ENCODE results near the gene GAL3ST3. TPM values are rescaled to one million over a fixed set of nuclear protein-coding genes. Genes with fewer than 3 reads are reported as not detected.
A peak's percentile ranks its signal among the peaks of the same experiment; 100 is the strongest.

The GAL3ST3 gene
- total and polyA plus RNA-seq, 2 of the 8 experiments (the other 6 are each of a cell fraction or from before 2014, with no cell fraction given), result 21.1 to 21.4 TPM

DNA sequence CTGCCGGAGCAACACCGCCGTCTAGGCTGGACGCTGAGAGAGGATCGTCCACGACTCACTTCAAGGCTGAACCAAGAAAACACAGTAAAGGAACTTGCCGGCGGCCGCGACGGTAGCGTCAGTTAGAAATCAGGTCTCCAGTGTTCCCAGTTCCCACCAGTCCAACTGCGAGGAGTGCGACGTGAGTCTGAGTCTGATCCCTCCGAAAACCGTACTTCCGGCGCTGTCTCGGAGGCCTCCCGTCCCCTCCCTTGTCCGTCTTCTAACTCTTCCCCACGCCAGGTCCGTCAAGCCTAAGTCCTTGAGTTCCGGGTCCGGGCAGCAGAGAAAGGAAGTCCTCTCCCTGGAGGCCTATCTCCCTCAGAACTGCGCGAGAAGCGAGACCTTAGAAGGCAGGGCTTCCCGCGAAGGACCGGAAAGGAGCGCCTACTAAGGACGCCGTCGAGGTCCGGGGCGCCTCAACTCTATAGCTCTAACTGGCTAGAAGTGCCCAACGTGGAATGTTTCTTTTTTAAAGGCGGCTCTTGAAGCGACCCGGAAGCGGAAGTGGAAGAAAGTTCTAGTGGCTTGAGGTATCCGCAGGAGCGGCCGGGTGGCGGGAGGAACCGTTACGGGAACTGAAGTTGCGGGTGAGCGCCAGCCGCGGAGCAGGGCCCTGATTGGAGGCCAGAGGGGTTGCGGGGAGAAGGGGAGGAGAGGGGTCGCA is 46.9 kb downstream of the GAL3ST3 start, which contains the start of the genes BANF1 and EIF1AD (continued):
- TF ChIP-seq GTF2F1 (IDR thresholded peaks at IDR 0.05; ENCODE audit: borderline replicate concordance, low read depth, low read length) (peak; percentile 48; the same call in 1 of the 2 replicates), EZH2 (IDR thresholded peaks at IDR 0.05; ENCODE audit: low read depth, low read length, severe bottlenecking) (no peak), SAP30 (IDR thresholded peaks at IDR 0.05; ENCODE audit: insufficient read depth, insufficient replicate concordance, low read length) (peak; percentile 81), POLR2A (IDR thresholded peaks at IDR 0.05; ENCODE audit: control extremely low read depth in 1 of 2, low read depth in 2 of 2, low read length in 2 of 2) (peak in 1 of 2 experiments; percentile 80; a peak in 2 of 3 replicates), JUN (IDR thresholded peaks at IDR 0.05; ENCODE audit: low read depth, low read length) (peak; percentile 32; the same call in 1 of the 2 replicates), FOSL1 (IDR thresholded peaks at IDR 0.05; ENCODE audit: insufficient read depth, low read depth, low read length) (no peak), TCF12 (IDR thresholded peaks at IDR 0.05; ENCODE audit: low read depth, low read length) (no peak), NANOG (IDR thresholded peaks at IDR 0.05; ENCODE audit: insufficient read depth, low read depth, low read length, poor library complexity, severe bottlenecking) (no peak), BCL11A (IDR thresholded peaks at IDR 0.05; ENCODE audit: low read depth in 2 of 2, low read length in 2 of 2) (no peak), SIRT6 (IDR thresholded peaks at IDR 0.05; ENCODE audit: low read length) (no peak), TAF1 (IDR thresholded peaks at IDR 0.05; ENCODE audit: low read depth, low read length) (peak; percentile 96), TBP (IDR thresholded peaks at IDR 0.05; ENCODE audit: low read depth, low read length) (peak; percentile 92), CHD1 (IDR thresholded peaks at IDR 0.05; ENCODE audit: low read depth, low read length) (no peak), SP4 (IDR thresholded peaks at IDR 0.05; ENCODE audit: low read length) (peak; percentile 93), POLR2AphosphoS5 (IDR thresholded peaks at IDR 0.05; ENCODE audit: low read depth, low read length) (peak; percentile 54; the same call in 1 of the 2 replicates), NRF1 (IDR thresholded peaks at IDR 0.05; ENCODE audit: low read depth, low read length) (no peak), HDAC2 (IDR thresholded peaks at IDR 0.05; ENCODE audit: borderline replicate concordance in 1 of 2, low read depth in 2 of 2, low read length in 2 of 2) (peak; percentile 48 to 82; a peak in 3 of 4 replicates), CTBP2 (IDR thresholded peaks at IDR 0.05; ENCODE audit: borderline replicate concordance, insufficient read depth, insufficient read length, low read length) (no peak), SP2 (IDR thresholded peaks at IDR 0.05; ENCODE audit: low read length) (no peak; the same call in 1 of the 2 replicates)
- TF ChIP-seq, protein P1, sequence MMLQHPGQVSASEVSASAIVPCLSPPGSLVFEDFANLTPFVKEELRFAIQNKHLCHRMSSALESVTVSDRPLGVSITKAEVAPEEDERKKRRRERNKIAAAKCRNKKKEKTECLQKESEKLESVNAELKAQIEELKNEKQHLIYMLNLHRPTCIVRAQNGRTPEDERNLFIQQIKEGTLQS (IDR thresholded peaks at IDR 0.05; ENCODE audit: insufficient read depth, low read depth, low read length), result no peak
- TF ChIP-seq, protein P2, sequence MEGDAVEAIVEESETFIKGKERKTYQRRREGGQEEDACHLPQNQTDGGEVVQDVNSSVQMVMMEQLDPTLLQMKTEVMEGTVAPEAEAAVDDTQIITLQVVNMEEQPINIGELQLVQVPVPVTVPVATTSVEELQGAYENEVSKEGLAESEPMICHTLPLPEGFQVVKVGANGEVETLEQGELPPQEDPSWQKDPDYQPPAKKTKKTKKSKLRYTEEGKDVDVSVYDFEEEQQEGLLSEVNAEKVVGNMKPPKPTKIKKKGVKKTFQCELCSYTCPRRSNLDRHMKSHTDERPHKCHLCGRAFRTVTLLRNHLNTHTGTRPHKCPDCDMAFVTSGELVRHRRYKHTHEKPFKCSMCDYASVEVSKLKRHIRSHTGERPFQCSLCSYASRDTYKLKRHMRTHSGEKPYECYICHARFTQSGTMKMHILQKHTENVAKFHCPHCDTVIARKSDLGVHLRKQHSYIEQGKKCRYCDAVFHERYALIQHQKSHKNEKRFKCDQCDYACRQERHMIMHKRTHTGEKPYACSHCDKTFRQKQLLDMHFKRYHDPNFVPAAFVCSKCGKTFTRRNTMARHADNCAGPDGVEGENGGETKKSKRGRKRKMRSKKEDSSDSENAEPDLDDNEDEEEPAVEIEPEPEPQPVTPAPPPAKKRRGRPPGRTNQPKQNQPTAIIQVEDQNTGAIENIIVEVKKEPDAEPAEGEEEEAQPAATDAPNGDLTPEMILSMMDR (IDR thresholded peaks at IDR 0.05; ENCODE audit: control extremely low read depth in 1 of 3, insufficient read depth in 1 of 3, low read depth in 1 of 3, low read length in 3 of 3), result 0 out of 4 replicates have a peak, but pooled peaks of 1 of the 3 experiments have one; percentile 2

Data from H1 (cell line).